Adrenal gland (tissue), 12 donors: ENCODE data around the gene MICAL3. TPM values are rescaled to one million over a fixed set of nuclear protein-coding genes. Genes with fewer than 3 reads are reported as not detected.
A peak's percentile ranks its signal among the peaks of the same experiment; 100 is the strongest.

Source experiments
- DNase-seq, 7 donors: peaks; one replicate each; pipeline ENCODE4 v3.0.0-alpha.2; 2019 to 2020
- H3K27ac ChIP-seq, 5 donors: fragments of 200-600 bp; sonication (generic) in 4 of 5; 1 replicate in 3 of 5; 2 replicates in 2 of 5; pipeline versions ENCODE4 v1.5.1 to v1.8.0; 2016 to 2020; ENCODE audit warnings: mild to moderate bottlenecking in 1 of 5
- H3K27me3 ChIP-seq: fragments of 200-600 bp; 2 replicates; pipeline ENCODE4 v1.8.0; 2021
- H3K36me3 ChIP-seq, 2 donors: fragments of 200-600 bp; replicated peaks in 1 of 2; 1 replicate in 1 of 2; 2 replicates in 1 of 2; pipeline versions ENCODE4 v1.5.1 to v1.8.0; 2018 to 2022
- H3K4me1 ChIP-seq, 2 donors: fragments of 200-600 bp; replicated peaks in 1 of 2; 1 replicate in 1 of 2; 2 replicates in 1 of 2; pipeline versions ENCODE4 v1.5.1 to v1.8.0; 2018 to 2021
- H3K4me3 ChIP-seq, 4 donors: fragments of 200-600 bp; sonication (generic) in 3 of 4; one replicate each; pipeline ENCODE4 v1.5.1; 2016 to 2018
- H3K9me3 ChIP-seq, 3 donors: fragments of 200-600 bp; sonication (generic) in 1 of 3; replicated peaks in 1 of 3; 1 replicate in 2 of 3; 2 replicates in 1 of 3; pipeline versions ENCODE4 v1.5.1 to v1.8.0; 2016 to 2021
- CTCF ChIP-seq, 6 experiments: fragments of 450-650 bp in 4 of 6; fragments of 200-600 bp in 2 of 6; sonication (generic) in 1 of 6; IDR thresholded peaks; 1 replicate in 5 of 6; 2 replicates in 1 of 6; pipeline versions ENCODE4 v1.5.1 to v1.8.0; 2016 to 2021; ENCODE audit warnings: antibody characterized with exemption in 6 of 6, mild to moderate bottlenecking in 2 of 6, moderate library complexity in 1 of 6
- POLR2A ChIP-seq, 2 donors: fragments of 450-650 bp; IDR thresholded peaks; one replicate each; pipeline ENCODE4 v1.6.1; 2017; ENCODE audit warnings: antibody characterized with exemption in 2 of 2, mild to moderate bottlenecking in 2 of 2, moderate library complexity in 1 of 2
- WGBS, 4 donors: extraction: QIAGEN DNeasy Blood & Tissue Kit in 2 of 4; methylation state at CpG; one replicate each; pipeline versions ENCODE4 v1.1.5 to v1.1.7; 2013 to 2017; 5-methylcytosine and 5-hydroxymethylcytosine counted together
- intact Hi-C, 2 donors: fragments of 100-400 bp; cut with DNase I; formaldehyde crosslinking; loops; one replicate each; pipeline versions ENCODE4 v1.14.1 to v1.15.0; 2022 to 2023
- polyA plus RNA-seq, 3 donors: library from polyadenylated mRNA; stranded (reverse); fragments of 200-250 nt in 2 of 3; fragments of 350-450 nt in 1 of 3; fragmentation: Illumina TruSeq in 1 of 3; extraction: RNeasy Lipid Tissue Mini Kit (QIAGEN cat#74804) in 1 of 3; gene quantifications; one replicate each; pipeline ENCODE4 v1.2.3, GENCODE V29; 2013 to 2014
- total RNA-seq, 9 donors: library from RNA; depleted of rRNA in 4 of 9; stranded (reverse); fragments of >200 nt in 4 of 9; fragments of 120-200 nt in 1 of 9; fragmentation: NEBNext Ultra II Directional in 1 of 9; extraction: Animal tissue kit (Norgen Biotek cat#: 25700) in 1 of 9; gene quantifications; one replicate each; pipeline versions ENCODE4 v1.1.0 to v1.2.4, GENCODE V29; 2013 to 2023
- donor health status: healthy with polysubstance abuse.
- donor health status: Bipolar disorder and iron deficiency.
- donor health status: DM: yes; HTN: yes; CAD: no.
- donor health status: DM: no; HTN: no; CAD: no.
- donor health status: DM: no; HTN: no; CAD: no.
- donor health status: DM: yes; HTN: yes; CAD: no.

The MICAL3 gene
- total and polyA plus RNA-seq, 12 donors: 10.9 to 82.6 (median 34.4) TPM

GRCh38 chr22:17970201-17970708, 54.1 kb downstream of the MICAL3 start:
- H3K36me3 ChIP-seq: no peaks in the 10 kb centered on the region
- intact Hi-C loops: no loop called here
- no peaks in the 10 kb centered on the region for H3K27me3 ChIP-seq
- no peak overlapping the region for H3K4me3 ChIP-seq
- TF ChIP-seq CTCF (IDR thresholded peaks at IDR 0.05) (no peak), POLR2A (IDR thresholded peaks at IDR 0.05) (no peak)
- DNase-seq: peak in 6 of 7 donors; percentile 40 to 78 (median 54)
- H3K27ac ChIP-seq: peak overlapping the region in 4 of 5 donors; percentile 52 to 87 (median 68)
- 42 to 51% (median 46%) methylated on average over 6 to 10 of the region's 10 CpGs for WGBS, 4 donors
- H3K4me1 ChIP-seq: peaks cover 34 to 42% of the 10 kb centered on the region in 2 donors
- H3K9me3 ChIP-seq: no peaks in the 10 kb centered on the region

- Histone ChIP-seq H3K4me1 (peaks cover 34 to 42% of the 10 kb centered on the region in 2 donors), H3K36me3 (no peaks in the 10 kb centered on the region), H3K27me3 (no peaks in the 10 kb centered on the region), H3K4me3 (no peak overlapping the region), H3K9me3 (no peaks in the 10 kb centered on the region), H3K27ac (peak overlapping the region in 4 of 5 donors; percentile 52 to 87 (median 68))
- intact Hi-C loops: loop anchor here in 1 of 2 donors (5.0 kb wide), 1 partner anchor 33 kb away; no protein-coding TSS in a partner anchor
- 50 to 61% (median 58%) methylated on average over 9 to 11 of the region's 11 CpGs for WGBS, 4 donors
- peak in 6 of 7 donors; percentile 55 to 68 (median 62) for DNase-seq
- no peak for TF ChIP-seq POLR2A (IDR thresholded peaks at IDR 0.05)
- TF ChIP-seq CTCF (IDR thresholded peaks at IDR 0.05): no peak
Observed at GRCh38 chr22:17969701-17970113, 54.7 kb downstream of the MICAL3 start.

GRCh38 chr22:17968126-17968525, 56.2 kb downstream of the MICAL3 start:
- no peaks in the 10 kb centered on the region for H3K36me3 ChIP-seq
- no peaks in the 10 kb centered on the region for H3K27me3 ChIP-seq
- intact Hi-C loops: loop anchor here in 1 of 2 donors (5.0 kb wide), 1 partner anchor 34 kb away; no protein-coding TSS in a partner anchor
- no peaks in the 10 kb centered on the region for H3K9me3 ChIP-seq
- no peak for DNase-seq
- no peak overlapping the region for H3K27ac ChIP-seq
- H3K4me1 ChIP-seq: peaks cover 31 to 39% of the 10 kb centered on the region in 2 donors
- TF ChIP-seq CTCF (IDR thresholded peaks at IDR 0.05): no peak
- TF ChIP-seq POLR2A (IDR thresholded peaks at IDR 0.05): no peak
- 92 to 99% (median 96%) methylated on average over 10 to 12 of the region's 12 CpGs for WGBS, 4 donors
- no peak overlapping the region for H3K4me3 ChIP-seq

GRCh38 chr22:17966403-17966717, 58.0 kb downstream of the MICAL3 start:
- intact Hi-C loops: loop anchor here in 1 of 2 donors (5.0 kb wide), 1 partner anchor 36 kb away; no protein-coding TSS in a partner anchor
- no peaks in the 10 kb centered on the region for H3K9me3 ChIP-seq
- no peaks in the 10 kb centered on the region for H3K36me3 ChIP-seq
- H3K4me1 ChIP-seq: peaks cover 21 to 22% of the 10 kb centered on the region in 2 donors
- no peak overlapping the region for H3K4me3 ChIP-seq
- H3K27me3 ChIP-seq: no peaks in the 10 kb centered on the region
- no peak for TF ChIP-seq CTCF (IDR thresholded peaks at IDR 0.05)
- TF ChIP-seq POLR2A (IDR thresholded peaks at IDR 0.05): no peak
- DNase-seq: no peak
- 85 to 94% (median 90%) methylated on average over 2 of the region's 2 CpGs for WGBS, 4 donors
- H3K27ac ChIP-seq: no peak overlapping the region
